NB4 (cell line): Measurements from ENCODE around the gene RNF217.

Source experiments
- DNase-seq: peaks from one replicate; pipeline ENCODE4 v3.0.0; 2010; ENCODE audit warnings: low read depth
- H3K4me3 ChIP-seq: one replicate; pipeline ENCODE4 v1.5.1; 2011; ENCODE audit warnings: mild to moderate bottlenecking, low read depth, low read length, moderate library complexity
- CTCF ChIP-seq: IDR thresholded peaks from one replicate; pipeline ENCODE4 v1.5.1; 2012; ENCODE audit warnings: low read depth, low read length
- MAX ChIP-seq: IDR thresholded peaks from 2 replicates; pipeline ENCODE4 v1.6.1; 2011; ENCODE audit warnings: low read depth, low read length
- MYC ChIP-seq: IDR thresholded peaks from 2 replicates; pipeline ENCODE4 v1.6.1; 2011; ENCODE audit warnings: low read depth, low read length
- POLR2A ChIP-seq: IDR thresholded peaks from 2 replicates; pipeline ENCODE4 v1.6.1; 2011; ENCODE audit warnings: mild to moderate bottlenecking; ENCODE audit not compliant: insufficient read length; ENCODE audit errors: extremely low read depth

The RNF217 gene

DNA sequence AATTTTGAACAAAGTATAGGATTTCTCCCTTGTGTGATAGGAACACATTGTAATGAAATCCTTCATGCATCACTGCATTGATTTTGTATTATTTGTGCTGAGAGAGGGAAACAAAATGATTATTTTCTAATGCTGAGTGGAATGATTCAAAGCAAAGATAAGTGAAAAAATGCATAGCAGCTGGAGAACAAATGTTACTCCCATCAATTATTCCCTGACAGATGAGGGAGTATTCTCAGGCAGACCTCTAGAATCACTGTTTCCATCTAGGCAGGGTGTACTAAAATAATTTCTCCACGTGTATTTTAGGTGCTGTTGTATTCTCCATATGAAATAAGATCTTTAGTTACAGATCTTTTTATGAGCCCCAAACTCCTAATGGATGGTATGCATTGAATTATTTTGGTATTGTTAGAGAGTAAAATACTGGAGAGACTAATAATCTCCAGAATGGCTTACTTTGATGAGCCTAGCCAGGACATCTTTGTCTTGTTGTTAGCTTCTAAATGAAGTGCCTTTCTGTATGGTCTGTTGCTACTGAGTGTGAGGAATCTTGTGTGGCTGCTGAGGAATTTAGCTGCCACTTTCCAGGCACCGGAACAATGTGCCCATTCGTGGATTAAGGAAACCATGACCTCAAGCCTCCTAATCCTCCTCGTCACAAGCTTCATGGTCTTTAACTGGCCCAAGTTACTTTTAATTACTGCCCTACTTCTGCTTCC, 39.6 kb downstream of the RNF217 start:
- TF ChIP-seq MYC (no peak), MAX (no peak), POLR2A (no peak), CTCF (no peak)
- no peak for DNase-seq
- no peak overlapping the region for H3K4me3 ChIP-seq

GRCh38 chr6:125002406-125002741, 40.1 kb downstream of the RNF217 start:
- H3K4me3 ChIP-seq = no peak overlapping the region
- no peak for DNase-seq
- TF ChIP-seq MAX (no peak), MYC (no peak), POLR2A (no peak), CTCF (no peak)

DNA sequence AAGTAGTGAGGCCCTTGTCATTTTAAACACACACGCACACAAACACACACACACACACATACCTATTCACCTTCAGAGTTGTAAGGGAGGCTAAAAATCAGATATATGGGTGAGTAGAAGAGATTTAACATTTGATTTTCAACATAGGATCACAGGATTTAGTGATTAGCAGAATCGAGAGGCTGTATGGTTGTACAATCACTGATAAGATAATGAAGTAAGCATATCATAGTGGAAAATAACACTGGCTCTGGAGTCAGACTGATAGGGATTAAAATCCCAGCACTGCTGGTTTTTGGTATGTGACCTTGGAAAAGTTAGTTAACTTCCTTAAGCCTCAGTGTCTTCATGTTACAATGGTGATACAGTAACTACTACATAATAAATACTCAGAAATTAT, 40.8 kb downstream of the RNF217 start:
- DNase-seq = no peak
- no peak overlapping the region for H3K4me3 ChIP-seq
- no peak for TF ChIP-seq MYC
- TF ChIP-seq CTCF = no peak
- TF ChIP-seq MAX = no peak
- no peak for TF ChIP-seq POLR2A

GRCh38 chr6:125004198-125004597, 42.0 kb downstream of the RNF217 start:
- TF ChIP-seq MAX = no peak
- no peak for TF ChIP-seq MYC
- no peak for TF ChIP-seq CTCF
- no peak for TF ChIP-seq POLR2A
- H3K4me3 ChIP-seq = no peak overlapping the region
- no peak for DNase-seq

DNA sequence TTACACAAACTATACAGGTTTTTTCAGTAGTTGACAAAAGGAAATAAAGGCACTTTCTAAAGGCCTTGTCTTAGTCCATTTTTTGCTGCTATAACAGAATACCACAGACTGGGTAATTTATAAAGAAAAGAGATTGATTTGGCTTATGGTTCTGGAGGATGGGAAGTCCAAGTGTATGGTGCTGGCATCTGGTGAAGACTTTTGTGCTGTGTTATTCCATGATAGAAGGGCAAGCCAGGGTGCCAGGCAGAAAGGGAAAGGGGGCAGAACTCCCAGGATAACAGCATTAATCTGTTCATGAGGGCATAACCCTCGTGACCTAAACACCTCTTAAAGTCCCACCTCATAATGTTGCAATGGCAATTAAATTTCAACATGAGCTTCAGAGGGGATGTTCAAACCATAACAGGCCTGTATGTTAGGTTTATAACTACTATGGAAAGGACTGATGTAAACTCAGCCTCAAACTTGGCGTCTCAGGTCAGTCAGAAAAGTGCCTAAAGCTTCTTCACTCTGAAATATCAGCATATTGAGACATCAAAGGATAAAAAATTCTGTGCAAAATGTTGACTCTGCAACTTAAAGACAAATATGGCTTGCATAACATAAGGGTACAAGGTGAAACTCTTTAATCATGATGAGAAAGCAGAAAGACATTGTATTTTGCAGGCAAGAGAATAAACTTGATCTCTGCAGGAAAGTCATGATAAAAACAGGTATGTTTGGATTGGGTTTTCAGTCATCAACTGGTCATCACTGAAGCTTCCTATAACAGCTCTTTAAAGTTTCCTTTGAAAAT, 42.8 kb downstream of the RNF217 start:
- TF ChIP-seq CTCF = no peak
- H3K4me3 ChIP-seq = no peak overlapping the region
- no peak for DNase-seq
